Epithelial cell of esophagus (primary cell): ENCODE measurements around the gene DKK3.

Source experiments
- DNase-seq: peaks from one replicate; pipeline ENCODE4 v3.0.0; 2010; ENCODE audit warnings: low read depth
- H3K4me3 ChIP-seq: 2 replicates; pipeline ENCODE4 v1.5.1; 2011; ENCODE audit warnings: mild to moderate bottlenecking, low read length, control low read depth
- TF ChIP-seq, protein P1 (sequence below): IDR thresholded peaks from 2 replicates; pipeline ENCODE4 v1.5.1; 2011; ENCODE audit warnings: low read depth, mild to moderate bottlenecking, low read length, control low read depth, inconsistent platforms; ENCODE audit not compliant: insufficient read depth; ENCODE audit errors: missing control alignments

Gene DKK3

GRCh38 chr11:11985954-11986949, 22.2 kb downstream of the DKK3 start:
- TF ChIP-seq, protein P1, sequence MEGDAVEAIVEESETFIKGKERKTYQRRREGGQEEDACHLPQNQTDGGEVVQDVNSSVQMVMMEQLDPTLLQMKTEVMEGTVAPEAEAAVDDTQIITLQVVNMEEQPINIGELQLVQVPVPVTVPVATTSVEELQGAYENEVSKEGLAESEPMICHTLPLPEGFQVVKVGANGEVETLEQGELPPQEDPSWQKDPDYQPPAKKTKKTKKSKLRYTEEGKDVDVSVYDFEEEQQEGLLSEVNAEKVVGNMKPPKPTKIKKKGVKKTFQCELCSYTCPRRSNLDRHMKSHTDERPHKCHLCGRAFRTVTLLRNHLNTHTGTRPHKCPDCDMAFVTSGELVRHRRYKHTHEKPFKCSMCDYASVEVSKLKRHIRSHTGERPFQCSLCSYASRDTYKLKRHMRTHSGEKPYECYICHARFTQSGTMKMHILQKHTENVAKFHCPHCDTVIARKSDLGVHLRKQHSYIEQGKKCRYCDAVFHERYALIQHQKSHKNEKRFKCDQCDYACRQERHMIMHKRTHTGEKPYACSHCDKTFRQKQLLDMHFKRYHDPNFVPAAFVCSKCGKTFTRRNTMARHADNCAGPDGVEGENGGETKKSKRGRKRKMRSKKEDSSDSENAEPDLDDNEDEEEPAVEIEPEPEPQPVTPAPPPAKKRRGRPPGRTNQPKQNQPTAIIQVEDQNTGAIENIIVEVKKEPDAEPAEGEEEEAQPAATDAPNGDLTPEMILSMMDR, result no peak
- DNase-seq, result no peak
- no peak overlapping the region for H3K4me3 ChIP-seq

- TF ChIP-seq, protein P1, result no peak
- H3K4me3 ChIP-seq, result no peak overlapping the region
- peak; percentile 51 for DNase-seq
These were observed 23.3 kb downstream of the DKK3 start for GRCh38 chr11:11985016-11985715.

- TF ChIP-seq, protein P1, result no peak
- no peak for DNase-seq
- H3K4me3 ChIP-seq, result no peak overlapping the region
These were observed 23.9 kb downstream of the DKK3 start for GRCh38 chr11:11984563-11984962.

DNA sequence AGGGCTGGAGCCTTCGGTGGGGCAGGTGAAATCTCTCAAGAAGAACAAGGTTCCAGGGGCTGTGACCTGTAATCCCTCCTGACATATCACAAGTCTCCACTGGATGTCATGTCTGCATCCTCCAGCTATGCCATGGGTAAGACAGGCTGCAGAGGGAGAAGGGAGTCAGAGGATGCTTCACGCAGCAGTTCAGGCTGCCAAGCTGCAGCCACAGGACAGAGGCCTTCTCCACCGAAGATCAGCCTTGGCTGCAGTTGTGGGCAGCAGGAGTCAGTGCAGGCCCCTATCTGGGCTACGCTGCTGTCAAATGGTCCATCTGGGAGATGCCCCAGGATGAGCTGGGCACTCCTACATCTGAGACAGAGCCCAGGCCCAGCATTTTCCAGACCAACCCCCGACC, 25.0 kb downstream of the DKK3 start:
- DNase-seq, result no peak

DNA sequence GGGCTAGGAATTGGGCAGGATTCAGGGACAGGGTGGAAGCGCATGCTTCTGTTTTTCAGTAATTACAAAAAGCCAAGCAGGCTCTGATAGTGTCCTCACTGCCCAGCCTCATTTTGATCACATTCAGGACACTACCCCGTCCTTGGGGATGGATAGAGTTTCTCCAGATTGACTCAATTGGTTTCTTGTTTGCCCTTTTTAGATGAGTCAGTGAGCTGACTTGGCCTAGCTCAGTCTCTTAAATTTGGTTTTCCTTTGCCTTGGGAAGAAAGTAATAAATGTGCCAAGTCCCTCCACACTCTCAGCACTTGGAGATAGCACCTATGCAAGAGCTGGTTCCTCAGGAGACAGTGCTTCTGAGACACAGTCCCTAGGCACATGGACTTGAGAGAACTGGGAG, 25.5 kb downstream of the DKK3 start:
- TF ChIP-seq, protein P1, result no peak
- no peak for DNase-seq
- H3K4me3 ChIP-seq, result no peak overlapping the region

More for the DNA sequence above, 25.0 kb downstream of the DKK3 start:
- H3K4me3 ChIP-seq, result no peak overlapping the region
- TF ChIP-seq, protein P1, result no peak

GRCh38 chr11:11982461-11982860, 26.0 kb downstream of the DKK3 start:
- H3K4me3 ChIP-seq, result no peak overlapping the region
- TF ChIP-seq, protein P1, result no peak
- no peak for DNase-seq

DNA sequence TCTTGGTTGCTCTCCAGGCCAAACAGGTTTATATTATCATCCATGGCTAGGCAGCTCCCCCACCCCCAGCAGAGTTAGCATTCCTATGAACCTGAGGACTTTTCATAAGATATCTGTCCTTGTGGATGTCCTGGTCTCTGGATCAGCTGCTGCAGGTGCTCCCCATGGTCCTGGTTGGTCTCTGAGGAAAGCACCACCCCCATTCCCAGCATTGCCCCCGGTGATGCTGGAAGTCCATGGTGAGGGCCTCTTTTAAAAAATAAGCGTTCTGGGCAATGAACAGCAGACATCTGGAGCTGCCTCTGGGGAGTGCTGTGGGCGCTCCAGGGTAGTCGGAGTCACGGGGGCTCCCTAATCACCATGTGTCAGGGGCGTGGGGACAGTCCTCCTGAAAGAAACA, 26.6 kb downstream of the DKK3 start:
- TF ChIP-seq, protein P1, result no peak
- DNase-seq, result no peak
- H3K4me3 ChIP-seq, result no peak overlapping the region
